ENCODE data around the gene EIF4A3.
"Not testable (repeated sequence)": the region's sequence is repeated elsewhere in the genome, so short reads cannot be mapped to it uniquely, and the experiment has no call there.

EIF4A3 gene

DNA sequence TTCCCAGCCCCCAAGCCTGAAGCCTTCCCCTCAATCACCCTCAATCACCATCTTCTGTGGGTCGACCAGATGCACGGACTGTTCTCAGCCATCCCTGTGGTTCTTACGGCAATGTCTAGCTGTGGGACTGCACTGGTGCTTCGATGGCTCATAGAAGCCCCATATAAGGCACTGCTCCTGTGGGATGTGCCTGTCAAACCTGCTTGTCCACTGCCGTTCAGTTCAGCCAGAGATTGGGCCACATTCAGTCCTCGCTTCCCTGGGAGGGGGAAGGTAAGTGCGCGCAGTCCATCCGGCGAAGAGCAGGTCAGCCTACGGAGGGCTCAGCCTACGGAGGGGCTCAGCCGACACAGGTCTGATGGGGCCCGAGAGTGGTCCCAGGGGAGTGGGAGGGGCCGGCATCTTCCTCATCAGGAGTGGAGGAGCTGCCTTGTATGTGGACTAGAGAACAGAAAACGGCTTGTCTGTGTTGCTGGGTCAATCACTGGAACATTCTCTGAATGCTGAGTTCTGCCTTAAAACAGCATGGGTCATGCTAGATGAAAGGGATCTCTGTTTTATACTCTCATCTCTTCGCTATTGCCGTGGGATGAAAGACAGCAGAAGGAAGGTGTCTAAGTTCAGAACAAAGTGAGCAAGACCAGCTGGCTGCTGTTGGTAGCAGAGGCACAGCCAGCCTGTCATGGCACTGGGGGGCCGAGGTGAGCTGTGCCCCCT lies 23.0 kb upstream of the EIF4A3 start, which contains the start of gene CARD14:
CARD14 (plus strand) TSS at position 247 of the 717 bp plus-strand sequence. CDS start 11,409 bp downstream, outside the sequence.
- DNase-seq = no peak

DNA sequence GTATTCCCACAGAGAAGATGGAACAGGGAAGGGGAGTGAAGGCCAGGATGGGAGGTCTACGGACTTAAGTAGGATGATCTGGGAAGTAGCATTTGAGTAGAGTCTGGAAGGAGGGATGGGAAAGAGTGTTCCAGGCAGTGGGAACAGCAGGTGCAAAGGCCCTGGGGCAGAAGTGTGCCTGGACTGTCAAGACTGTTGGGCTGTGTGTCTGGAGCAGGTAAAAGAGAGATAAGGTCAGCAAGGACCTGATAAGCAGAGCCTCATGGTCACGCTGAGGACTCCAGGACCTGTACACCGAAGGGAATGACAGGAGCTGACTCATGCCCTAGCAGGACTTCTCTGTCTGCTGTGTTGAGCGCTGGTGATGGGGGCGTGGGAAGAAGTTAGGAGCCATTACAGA lies 22.2 kb upstream of the EIF4A3 start:
- no peak for DNase-seq

DNA sequence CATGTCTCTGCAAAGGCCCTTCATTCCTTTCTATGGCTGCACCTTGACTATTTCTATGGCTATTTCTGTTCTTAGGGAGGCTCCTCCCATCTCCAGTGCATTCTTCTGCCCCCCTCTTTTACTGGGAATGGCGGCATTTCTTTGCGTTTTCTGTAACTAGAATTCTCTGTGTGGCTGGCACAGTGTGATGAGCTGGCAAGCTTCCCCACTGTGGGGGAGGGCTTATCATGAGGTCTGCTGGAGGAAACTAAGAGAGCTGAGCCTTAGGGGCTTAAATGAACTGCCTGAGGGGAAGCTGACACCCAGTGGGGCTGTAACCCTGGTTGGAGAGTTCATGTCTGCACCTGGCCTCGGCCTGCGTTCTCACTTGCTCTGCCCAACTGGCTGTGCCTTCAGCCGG lies 21.4 kb upstream of the EIF4A3 start:
- DNase-seq = no peak

DNA sequence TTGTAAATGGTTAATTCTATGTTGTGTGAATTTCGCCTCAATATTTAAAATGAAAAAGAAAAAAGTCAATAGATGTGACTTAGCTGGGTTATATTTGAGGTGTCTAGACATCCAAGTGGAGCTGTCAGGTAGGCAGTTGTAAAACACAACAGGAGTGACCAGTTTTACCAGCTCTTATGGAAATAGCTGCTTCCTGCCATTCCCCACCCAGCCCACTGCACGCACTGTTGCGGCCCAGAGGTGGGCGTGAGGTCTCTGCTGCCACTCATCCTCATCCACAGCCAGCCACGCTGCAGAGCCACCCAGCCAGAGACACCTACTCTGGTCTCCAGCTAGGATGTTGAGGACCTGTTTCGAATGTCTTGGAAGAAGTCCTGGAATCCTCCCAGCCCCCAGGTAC lies 19.5 kb upstream of the EIF4A3 start:
- DNase-seq = no peak

DNA sequence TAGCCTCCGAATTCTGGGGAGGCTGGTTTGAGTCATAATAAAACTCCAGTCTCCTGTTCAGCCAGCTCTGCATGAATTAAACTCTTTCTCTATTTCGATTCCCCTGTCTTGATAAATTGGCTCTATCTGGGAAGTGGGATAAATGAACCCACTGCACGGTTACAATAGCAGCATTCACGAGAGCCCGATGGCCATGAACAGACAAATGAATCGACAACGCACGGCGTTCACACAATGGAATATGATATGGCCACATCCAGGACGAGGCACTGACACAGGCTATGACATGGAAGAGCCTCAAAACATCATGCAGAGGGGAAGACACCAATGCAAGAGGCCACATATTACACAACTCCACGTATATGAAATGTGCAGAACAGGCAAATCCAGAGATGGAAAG lies 17.3 kb upstream of the EIF4A3 start:
- DNase-seq = no peak

DNA sequence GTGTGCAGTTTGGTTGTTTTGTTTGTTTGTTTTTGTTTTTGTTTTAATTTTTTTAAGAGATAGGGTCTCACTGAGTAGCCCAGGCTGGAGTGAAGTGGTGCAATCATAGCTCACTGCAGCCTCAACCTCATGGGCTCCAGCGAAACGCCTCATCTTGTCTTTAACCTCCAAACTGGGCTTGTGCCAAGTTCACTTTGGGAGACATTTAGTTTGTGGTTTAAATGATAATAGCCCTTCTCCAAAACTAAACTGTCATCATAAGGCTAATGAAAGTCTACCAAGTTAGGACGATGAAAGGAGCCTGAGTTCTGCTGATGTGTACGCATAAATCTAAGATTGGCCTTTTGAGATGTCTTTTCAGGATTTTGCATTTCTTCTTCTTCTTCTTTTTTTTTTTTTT lies 16.4 kb upstream of the EIF4A3 start:
- no peak for DNase-seq

DNA sequence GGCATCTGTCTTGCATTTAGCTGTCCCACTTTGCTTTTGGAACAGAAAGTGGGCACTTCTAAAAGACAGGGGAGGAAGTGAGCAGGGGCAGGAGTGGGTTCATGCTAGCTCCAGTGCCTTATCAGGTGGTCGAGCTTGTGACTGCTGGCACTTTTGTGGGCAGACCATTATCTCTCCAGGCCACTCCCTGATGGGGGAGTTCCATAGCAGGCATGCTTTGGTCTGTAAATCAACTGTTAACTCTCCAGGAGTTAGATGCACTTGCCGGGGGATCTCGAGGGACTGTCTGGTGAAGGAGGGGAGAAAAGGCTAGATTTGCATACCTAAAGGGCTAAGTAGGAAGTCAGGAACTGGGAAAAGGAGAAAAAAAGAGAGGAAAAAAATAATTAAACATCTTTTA lies 13.6 kb upstream of the EIF4A3 start:
- DNase-seq = no peak

DNA sequence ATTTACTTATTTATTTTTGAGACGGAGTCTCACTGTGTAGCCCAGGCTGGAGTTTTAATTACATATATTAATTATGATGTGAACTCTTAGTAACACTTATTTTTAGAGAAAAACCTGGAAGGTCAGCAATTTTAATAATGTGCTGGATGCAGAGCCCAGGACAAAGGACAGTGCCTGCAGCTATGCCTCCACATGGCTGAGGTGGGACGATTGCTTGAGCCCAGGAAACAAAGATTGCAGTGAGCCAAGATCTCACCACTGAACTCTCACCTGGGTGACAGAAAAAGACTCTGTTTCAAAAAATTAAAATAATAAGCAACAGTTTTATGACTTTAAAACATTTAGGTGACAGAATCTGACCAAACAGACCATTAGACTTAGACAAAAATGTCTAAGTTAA lies 11.9 kb upstream of the EIF4A3 start:
- no peak for DNase-seq

DNA sequence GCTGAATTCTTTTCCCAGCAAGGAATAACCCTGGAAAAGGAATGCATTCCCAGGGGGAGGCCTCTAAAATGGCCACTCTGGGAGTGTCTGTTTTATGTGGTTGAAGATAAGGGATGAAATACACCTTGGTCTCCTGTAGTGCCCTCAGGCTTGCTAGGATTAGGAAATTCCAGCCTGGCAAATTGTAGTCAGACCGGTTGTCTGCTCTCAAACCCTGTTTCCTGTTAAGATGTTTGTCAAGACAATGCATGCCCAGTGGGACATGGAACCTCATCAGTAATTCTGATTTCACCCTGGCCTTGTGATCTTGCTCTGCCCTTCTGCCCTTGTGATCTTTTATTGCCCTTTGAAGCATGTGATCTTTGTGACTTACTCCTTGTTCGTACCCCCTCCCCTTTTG lies 8.7 kb upstream of the EIF4A3 start:
- DNase-seq = not testable (repeated sequence)

DNA sequence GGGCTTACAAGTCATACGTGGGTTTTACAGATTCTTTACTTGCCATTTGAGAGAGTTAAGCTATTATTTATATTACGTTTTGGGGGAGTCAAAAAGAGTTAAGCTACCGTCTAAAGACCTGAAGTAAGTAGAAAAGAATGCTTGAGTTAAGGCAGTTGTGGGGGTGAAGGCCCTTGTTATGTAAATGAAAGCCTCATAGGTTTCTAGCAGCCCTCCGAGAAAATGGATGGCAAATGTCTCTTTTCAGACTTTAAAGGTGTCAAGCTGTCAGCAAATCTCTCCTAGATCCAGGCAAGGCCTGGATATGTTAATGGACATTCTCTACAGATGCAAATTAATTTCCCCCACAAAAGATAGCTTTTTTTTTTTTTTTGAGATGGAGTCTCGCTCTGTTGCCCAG lies 7.2 kb upstream of the EIF4A3 start:
- DNase-seq = no peak

DNA sequence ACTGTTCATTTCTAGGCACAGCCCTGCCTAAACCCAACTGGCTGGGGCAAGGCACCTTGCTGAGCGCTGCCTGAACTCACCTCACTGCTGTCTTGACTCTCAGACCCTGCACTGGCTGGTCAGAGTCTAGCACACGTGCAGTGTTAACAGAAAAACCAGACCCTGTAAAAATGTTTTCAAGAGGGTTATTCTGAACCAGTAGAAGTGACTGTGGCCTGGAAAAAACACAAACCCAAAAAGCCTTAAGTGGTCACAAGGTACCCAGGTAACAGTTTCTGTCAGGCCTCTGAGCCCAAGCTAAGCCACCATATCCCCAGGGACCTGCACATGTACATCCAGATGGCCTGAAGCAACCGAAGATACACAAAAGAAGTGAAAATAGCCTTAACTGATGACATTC lies 6.1 kb upstream of the EIF4A3 start:
- no peak for DNase-seq

DNA sequence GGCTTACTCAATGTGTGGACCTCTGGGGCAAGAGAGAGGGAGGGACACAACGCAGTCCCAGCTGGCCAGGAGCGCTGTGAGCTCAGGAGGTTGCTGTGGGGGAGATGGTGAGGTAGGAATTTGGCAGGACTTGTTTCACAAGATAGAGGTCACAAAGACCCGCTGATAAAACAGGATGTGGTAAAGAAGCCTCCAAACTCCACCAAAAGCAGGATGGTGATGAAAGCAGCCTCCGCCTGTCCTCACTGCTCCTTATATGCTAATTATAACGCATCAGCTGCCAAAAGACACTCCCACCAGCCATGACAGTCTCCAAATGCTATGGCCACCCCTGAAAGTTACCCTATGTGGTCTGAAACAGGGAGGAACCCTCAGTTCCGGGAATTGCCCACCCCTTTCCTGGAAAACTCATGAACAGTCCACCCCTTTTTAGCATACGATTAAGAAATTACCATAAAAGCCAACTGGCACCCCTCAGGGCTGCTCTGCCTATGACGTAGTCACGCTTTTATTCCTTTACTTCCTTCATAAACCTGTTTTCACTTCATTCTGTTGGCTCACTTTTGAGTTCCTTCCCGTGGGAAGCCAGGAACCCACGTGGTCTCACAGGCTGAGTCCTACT lies 5.3 kb upstream of the EIF4A3 start:
- no peak for DNase-seq

DNA sequence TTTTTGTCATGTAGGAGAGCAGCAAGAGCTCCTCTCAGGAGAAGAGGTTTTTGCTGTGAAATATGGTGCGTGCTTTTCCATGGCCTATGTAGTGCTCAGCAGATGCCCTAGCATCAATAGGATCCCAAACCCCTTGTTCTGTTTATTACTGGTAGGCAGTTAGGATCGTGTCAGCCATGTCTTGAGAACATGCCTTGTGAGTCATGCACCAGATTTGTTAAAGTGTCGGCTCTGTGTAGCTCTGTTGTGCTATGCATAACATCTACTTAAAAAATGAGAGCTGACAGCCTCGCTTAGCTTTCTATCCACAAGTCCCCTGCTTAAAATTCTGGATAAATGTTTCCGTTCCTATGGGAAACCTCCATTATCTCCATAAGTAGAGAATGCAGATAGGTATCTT lies 4.4 kb upstream of the EIF4A3 start:
- no peak for DNase-seq

DNA sequence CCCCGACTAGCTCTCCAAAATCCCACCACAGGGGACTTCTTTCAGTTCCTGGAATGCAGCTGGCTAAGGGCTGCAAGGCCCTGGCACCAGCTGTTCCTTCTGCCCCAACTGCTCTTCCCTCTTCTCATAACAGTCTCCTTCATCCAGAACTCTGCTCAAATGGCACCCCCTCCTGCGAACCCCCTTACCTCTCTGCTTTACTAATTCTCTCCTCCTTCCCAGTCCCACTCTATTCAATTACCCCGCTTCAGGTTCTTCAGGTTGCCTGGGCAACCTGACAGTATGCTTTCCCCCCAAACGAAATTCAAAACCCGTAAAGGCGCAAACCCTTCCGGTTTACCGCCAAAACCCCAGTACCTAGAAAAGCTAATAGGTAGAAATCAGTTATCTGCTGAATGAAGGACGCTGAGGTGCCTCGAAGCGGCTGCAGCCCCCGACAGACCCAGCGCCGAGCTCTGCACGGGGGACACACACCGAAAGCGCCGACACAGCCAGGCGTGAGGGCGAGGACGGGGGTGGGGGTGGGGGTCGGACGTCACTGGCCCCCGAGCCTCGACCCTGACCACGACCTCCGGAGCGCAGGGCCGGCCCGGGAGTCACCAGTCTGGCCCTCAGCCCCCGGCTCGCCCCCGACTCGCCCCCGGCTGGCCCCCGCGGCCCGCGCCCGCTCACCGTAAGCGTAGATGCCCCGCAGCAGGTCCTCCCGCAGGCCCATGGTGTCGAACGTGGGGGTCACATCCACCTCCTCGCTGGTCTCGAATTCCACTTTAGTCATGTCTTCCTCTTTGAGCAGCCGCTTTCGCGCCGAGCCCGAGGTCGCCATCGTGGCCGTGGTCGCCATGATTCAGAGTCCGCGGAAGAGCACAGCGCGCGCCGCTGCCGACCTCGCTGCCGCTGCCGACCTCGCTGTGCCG lies 550 bp downstream of the EIF4A3 start:
- DNase-seq = no peak

DNA sequence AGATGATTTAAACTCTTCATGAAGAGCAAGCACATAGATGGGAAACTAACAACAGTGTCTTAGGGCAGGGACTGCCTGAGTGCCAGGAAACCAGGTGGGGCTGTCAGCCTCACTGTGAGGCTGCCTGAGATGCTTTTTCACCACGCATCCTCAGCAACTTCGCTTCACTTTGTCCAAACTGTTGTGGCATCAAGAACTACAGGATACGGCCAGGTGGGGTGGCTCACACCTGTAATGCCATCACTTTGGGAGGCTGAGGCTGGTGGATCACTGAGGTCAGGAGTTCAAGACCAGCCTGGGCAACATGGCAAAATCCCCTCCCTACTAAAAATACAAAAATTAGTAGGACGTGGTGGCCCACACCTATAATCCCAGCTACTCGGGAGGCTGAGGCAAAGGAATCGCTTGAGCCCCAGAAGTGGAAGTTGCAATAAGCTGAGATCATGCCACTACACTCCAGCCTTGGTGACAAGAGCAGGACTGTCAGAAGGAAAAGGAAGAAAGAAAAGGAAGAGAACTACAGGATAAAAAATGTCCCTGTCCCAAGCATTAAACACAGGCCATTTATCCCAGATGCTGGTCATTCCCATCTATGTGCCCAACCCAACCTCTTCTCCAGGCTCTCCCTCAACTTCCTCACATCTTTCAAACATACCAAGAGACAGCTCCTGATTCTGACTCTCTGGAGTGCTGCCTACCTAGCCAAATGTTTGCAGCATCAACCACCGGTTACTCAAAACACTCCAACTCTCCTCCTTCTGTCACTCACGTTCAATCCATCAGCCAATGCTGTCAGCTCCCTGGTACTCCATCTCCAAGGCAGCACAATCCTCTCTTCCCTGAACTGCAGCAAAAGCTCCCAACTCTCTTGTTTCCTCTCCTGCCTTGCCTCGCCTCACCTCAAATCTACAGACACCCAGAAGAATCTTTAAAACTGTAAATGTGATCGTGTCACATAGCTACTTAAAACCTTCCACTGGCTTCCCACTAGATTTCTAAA lies 1.6 kb downstream of the EIF4A3 start:
- DNase-seq = no peak

DNA sequence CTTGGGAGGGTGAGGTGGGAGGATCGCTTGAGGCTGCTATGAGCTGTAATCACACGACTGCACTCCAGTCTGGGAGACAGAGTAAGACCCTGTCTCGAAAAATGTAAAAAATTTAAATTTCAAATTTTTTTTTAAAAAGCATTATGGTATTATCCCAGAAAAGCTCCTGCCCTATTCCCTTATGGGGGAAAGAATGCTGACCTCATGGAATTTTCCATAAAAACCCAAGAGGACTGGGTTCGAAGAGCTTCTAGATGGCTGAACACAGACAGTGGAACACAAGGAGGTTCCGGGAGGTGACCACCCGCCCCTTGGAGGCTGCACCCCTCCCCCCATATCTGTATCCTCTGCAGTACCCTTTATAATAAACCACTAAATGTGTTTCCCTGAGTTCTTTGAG lies 4.0 kb downstream of the EIF4A3 start:
- DNase-seq = no peak

DNA sequence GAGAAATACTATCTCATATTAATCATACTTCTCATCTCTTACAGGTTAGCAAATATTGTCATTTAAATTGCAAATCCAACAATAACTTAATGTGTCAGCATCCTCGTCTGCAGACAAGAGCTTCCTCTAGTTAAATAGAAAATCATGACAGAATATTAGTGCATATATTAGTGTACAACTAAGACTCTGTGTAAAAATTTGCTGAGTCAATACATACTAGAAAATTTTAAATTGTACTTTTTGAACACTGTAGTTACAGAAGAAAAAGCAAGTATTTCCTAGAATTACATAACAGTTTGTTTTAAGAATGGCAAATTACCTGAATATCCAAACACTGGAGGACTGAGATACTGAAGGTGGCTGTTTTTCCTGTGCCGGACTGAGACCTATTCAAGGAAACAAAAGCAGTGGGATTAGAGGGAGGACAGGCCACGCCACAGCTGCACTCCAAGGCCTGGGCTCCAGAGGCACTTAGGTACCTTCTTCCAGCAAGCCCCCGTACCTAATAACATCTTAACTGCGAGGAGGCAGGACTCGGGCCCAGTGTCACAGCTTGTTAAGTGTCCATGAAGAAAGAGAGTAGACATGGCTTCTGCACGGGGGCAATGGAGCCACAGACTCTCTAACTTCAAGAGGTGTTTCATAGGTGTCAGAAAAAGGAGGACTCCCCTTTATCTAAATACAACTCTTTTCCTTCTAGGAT lies 5.3 kb downstream of the EIF4A3 start:
- no peak for DNase-seq

DNA sequence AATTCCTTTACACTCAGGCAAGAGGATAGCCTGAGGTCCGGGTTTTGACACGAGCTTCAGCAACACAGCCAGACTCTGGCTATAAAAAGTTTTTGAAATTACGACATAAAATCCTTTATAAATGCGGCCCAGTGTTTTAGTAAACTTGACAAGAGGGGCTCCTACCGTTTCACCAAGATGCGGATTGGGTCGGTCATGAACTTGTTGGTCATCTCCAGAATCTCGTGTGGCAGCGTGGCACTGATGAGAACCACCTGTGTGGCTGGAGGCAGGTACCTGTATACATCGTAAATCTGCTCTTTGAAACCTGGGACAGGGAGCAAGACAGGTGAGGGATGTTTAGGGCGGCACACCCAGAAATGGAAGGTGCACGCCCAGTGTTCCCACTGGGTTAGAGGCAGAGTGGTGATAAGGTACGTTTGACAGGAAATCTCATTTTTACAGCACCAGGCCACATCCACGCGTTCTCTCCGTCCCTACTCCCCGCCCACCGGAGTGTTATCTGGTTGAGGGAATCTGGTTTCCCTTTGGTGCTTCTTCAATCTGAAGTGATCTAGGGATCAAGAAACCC lies 8.0 kb downstream of the EIF4A3 start:
- no peak for DNase-seq

DNA sequence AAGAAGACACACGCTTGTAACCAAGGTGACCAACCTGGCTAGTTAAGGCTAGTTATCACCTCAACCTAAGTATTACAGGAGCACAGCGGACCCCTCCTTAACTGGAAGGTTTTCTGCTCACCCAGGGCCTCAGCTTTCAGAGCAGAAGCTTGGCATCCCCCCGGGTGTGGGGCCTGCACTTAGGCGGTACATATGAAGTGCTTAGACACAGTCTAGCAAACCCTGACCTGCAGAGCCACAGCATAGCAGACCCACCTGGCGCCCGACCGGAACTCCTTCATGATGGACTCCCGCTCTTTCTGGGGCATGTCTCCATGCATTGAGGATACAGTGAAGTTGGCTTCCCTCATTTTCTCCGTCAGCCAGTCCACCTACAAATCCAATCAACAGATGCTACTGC lies 9.8 kb downstream of the EIF4A3 start:
- DNase-seq = no peak

DNA sequence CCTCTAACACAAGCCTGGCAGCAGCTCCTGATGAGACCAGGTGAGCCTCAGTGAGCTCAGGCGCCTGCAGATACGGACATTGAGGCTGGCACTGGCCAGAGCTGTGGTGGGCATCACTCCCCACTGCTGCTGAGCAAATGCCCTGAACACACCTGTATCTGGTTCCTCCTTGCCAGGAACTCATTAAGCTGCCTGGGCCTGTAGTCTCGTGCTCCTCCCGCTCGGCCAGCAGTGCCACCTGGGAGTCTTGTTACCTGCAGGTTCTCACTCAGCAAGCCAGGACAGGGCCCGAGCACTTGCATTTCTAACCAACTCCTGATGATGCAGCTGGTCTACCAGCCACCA lies 13.3 kb downstream of the EIF4A3 start:
- no peak for DNase-seq

DNA sequence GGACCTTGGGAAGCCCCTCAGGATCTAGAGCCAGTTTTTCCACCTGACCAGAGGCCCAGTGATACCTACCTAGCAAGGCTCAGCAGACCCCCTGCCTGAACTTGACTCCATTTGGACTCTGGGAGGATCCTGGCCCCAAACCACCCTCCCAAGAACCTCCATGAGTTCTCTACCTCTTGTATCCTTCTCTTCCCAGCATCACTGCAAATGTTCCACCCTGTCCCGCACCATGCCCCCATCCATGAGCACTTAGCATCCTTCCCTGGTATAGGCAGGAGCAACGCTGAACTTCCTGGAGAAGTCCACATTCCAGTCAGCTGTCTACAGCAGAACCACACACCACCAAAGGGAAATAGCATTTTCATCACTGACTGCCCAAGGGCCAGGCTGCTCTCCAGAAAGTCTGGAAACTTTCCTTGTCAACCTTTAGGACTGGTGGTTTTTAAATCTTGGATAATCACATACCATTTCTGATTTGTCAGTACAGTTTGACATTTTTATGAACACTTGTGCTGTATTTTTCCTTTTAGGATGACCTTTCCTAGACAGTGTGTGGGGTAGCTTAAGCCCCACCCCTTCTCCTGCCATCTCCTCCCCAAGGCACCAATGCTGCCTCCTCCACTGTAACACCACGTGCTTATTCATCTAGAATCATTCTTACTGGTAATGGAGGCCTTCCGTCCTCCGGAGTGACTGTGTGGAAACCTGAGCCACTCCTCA lies 13.9 kb downstream of the EIF4A3 start:
- DNase-seq = no peak

All from activated CD8-positive, alpha-beta memory T cell treated with anti-CD3 and anti-CD28 coated beads, Interleukin-2, amount 50 U/mL, for 4 hours (primary cell).